Measurements from ENCODE around the gene MYO5B. TPM values are rescaled to one million over a fixed set of nuclear protein-coding genes. Genes with fewer than 3 reads are reported as not detected.

Gene MYO5B
- polyA plus RNA-seq, 1 donor (not counting 4 experiments of a cell fraction or from before 2014, with no cell fraction given) = 6.8 TPM

DNA sequence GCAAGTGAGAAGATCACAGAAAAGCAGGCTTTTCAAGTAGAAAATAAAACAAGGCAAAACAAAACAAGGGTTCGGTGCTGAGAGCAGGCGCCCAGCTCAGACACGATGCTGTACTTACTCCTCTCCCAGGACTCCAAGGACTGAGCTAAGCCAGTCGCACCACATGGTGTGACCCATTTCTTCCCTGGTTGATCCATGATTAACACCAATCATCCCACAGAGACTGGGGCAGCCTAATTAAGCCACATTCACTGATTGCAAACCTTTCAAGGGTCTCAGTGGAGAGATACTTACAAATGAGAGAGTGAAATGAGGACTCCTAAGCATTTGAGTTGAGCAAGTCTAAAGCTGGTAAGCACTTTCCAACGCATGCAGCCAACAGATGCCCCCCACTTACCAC, 155.2 kb downstream of the MYO5B start:
- Histone ChIP-seq H3K36me3 (ENCODE audit: control insufficient read depth in 2 of 2, extremely low read depth in 1 of 2, insufficient read depth in 2 of 2, low read length in 2 of 2) (no peaks in the 10 kb centered on the region), H3K4me3 (ENCODE audit: control insufficient read depth in 2 of 3, extremely low read depth in 1 of 3, insufficient read depth in 2 of 3, low read depth in 1 of 3, low read length in 3 of 3) (no peak overlapping the region), H3K9ac (ENCODE audit: control insufficient read depth, extremely low read depth, insufficient read depth, low read length) (no peak overlapping the region), H4K20me1 (ENCODE audit: control insufficient read depth, extremely low read depth, insufficient read depth, low read length) (no peaks in the 10 kb centered on the region), H3K79me2 (ENCODE audit: control insufficient read depth, insufficient read depth, low read length) (no peaks in the 10 kb centered on the region), H3K9me3 (ENCODE audit: control insufficient read depth, low read depth, low read length) (no peaks in the 10 kb centered on the region), H3K4me1 (ENCODE audit: control insufficient read depth, extremely low read depth, insufficient read depth, low read length) (no peaks in the 10 kb centered on the region), H3K4me2 (ENCODE audit: control insufficient read depth, extremely low read depth, insufficient read depth, low read depth, low read length) (no peak overlapping the region), H3K27ac (ENCODE audit: control insufficient read depth, insufficient read depth, low read length) (no peak overlapping the region), H2AFZ (ENCODE audit: control insufficient read depth, low read length) (no peak overlapping the region), H3K9me1 (ENCODE audit: control insufficient read depth, extremely low read depth, insufficient read depth, low read length) (no peaks in the 10 kb centered on the region), H3K27me3 (ENCODE audit: control insufficient read depth, extremely low read depth, insufficient read depth, low read length) (peaks cover 4% of the 10 kb centered on the region)
- DNase-seq (ENCODE audit: low read depth, low spot score) = no peak
- FAIRE-seq = no peak
- no peak for TF ChIP-seq EZH2 (IDR thresholded peaks at IDR 0.05; ENCODE audit: low read length)
- no peak for TF ChIP-seq CTCF (optimal IDR thresholded peaks at IDR 0.05 in 1 of 3, IDR thresholded peaks at IDR 0.05 in 1 of 3, conservative IDR thresholded peaks at IDR 0.05 in 1 of 3; ENCODE audit: extremely low read depth in 1 of 3, insufficient read depth in 2 of 3, low read length in 3 of 3)
- dilution Hi-C loops (cut with MboI; ENCODE audit: extremely low pct_ligation_motif_present, low sequenced_read_pairs) = no loop called here

- H3K4me1 ChIP-seq (ENCODE audit: control insufficient read depth, extremely low read depth, insufficient read depth, low read length) = no peaks in the 10 kb centered on the region
- no peak for FAIRE-seq
- dilution Hi-C loops (cut with MboI; ENCODE audit: extremely low pct_ligation_motif_present, low sequenced_read_pairs) = no loop called here
- no peak overlapping the region for H2AFZ ChIP-seq (ENCODE audit: control insufficient read depth, low read length)
- H3K4me3 ChIP-seq (ENCODE audit: control insufficient read depth in 2 of 3, extremely low read depth in 1 of 3, insufficient read depth in 2 of 3, low read depth in 1 of 3, low read length in 3 of 3) = no peak overlapping the region
- no peaks in the 10 kb centered on the region for H3K9me1 ChIP-seq (ENCODE audit: control insufficient read depth, extremely low read depth, insufficient read depth, low read length)
- TF ChIP-seq CTCF (optimal IDR thresholded peaks at IDR 0.05 in 1 of 3, IDR thresholded peaks at IDR 0.05 in 1 of 3, conservative IDR thresholded peaks at IDR 0.05 in 1 of 3; ENCODE audit: extremely low read depth in 1 of 3, insufficient read depth in 2 of 3, low read length in 3 of 3) (no peak), EZH2 (IDR thresholded peaks at IDR 0.05; ENCODE audit: low read length) (no peak)
- no peaks in the 10 kb centered on the region for H3K79me2 ChIP-seq (ENCODE audit: control insufficient read depth, insufficient read depth, low read length)
- peaks cover 4% of the 10 kb centered on the region for H3K27me3 ChIP-seq (ENCODE audit: control insufficient read depth, extremely low read depth, insufficient read depth, low read length)
- no peak overlapping the region for H3K9ac ChIP-seq (ENCODE audit: control insufficient read depth, extremely low read depth, insufficient read depth, low read length)
- DNase-seq (ENCODE audit: low read depth, low spot score) = no peak
- H3K27ac ChIP-seq (ENCODE audit: control insufficient read depth, insufficient read depth, low read length) = no peak overlapping the region
- H4K20me1 ChIP-seq (ENCODE audit: control insufficient read depth, extremely low read depth, insufficient read depth, low read length) = no peaks in the 10 kb centered on the region
- no peaks in the 10 kb centered on the region for H3K36me3 ChIP-seq (ENCODE audit: control insufficient read depth in 2 of 2, extremely low read depth in 1 of 2, insufficient read depth in 2 of 2, low read length in 2 of 2)
- no peaks in the 10 kb centered on the region for H3K9me3 ChIP-seq (ENCODE audit: control insufficient read depth, low read depth, low read length)
- no peak overlapping the region for H3K4me2 ChIP-seq (ENCODE audit: control insufficient read depth, extremely low read depth, insufficient read depth, low read depth, low read length)
Observed at GRCh38 chr18:50038448-50038847, 156.5 kb downstream of the MYO5B start.

Data from keratinocyte (primary cell).